ENCODE results near the gene DGKG. TPM values are rescaled to one million over a fixed set of nuclear protein-coding genes. Genes with fewer than 3 reads are reported as not detected.

DGKG gene
- total RNA-seq, 2 experiments from 2014 or later, result not detected

GRCh38 chr3:186221760-186222378, 140.2 kb downstream of the DGKG start:
- H3K36me3 Mint-ChIP-seq (ENCODE audit: low read depth), result no peaks in the 10 kb centered on the region
- no peaks in the 10 kb centered on the region for H3K9me3 Mint-ChIP-seq
- no peaks in the 10 kb centered on the region for H3K4me1 ChIP-seq (ENCODE audit: insufficient read depth, low read length)
- H3K27ac ChIP-seq (ENCODE audit: low read depth in 1 of 2, low read length in 2 of 2), result no peak overlapping the region
- no peak for TF ChIP-seq CTCF (IDR thresholded peaks at IDR 0.05)
- H3K27ac Mint-ChIP-seq, result no peak overlapping the region
- no peaks in the 10 kb centered on the region for H3K36me3 ChIP-seq (ENCODE audit: insufficient read depth, low read length)
- intact Hi-C loops (cut with DNase I, micrococcal nuclease), result no loop called here
- POLR2A ChIA-PET, result no interaction called here
- DNase-seq (no peak), ATAC-seq (ENCODE audit: poor library complexity) (no peak)
- no peaks in the 10 kb centered on the region for H3K4me1 Mint-ChIP-seq (ENCODE audit: low read depth)
- peaks cover 4 to 5% of the 10 kb centered on the region in 2 experiments for H3K27me3 ChIP-seq (ENCODE audit: control insufficient read depth in 1 of 2, insufficient read depth in 2 of 2, low read length in 2 of 2)
- CTCF ChIA-PET, result no interaction called here
- no peak overlapping the region for H3K4me3 ChIP-seq (ENCODE audit: low read length)
- peaks cover 3% of the 10 kb centered on the region for H3K27me3 Mint-ChIP-seq
- H3K9me3 ChIP-seq (ENCODE audit: control insufficient read depth in 1 of 2, insufficient read depth in 1 of 2, low read length in 2 of 2), result no peaks in the 10 kb centered on the region
- no peak overlapping the region for H3K4me3 Mint-ChIP-seq

GRCh38 chr3:186220911-186221645, 141.0 kb downstream of the DGKG start:
- ChIA-PET CTCF (no interaction called here), POLR2A (no interaction called here)
- H3K27me3 Mint-ChIP-seq, result peaks cover 3% of the 10 kb centered on the region

GRCh38 chr3:186220365-186220764, 141.7 kb downstream of the DGKG start:
- Mint-ChIP-seq H3K4me3 (no peak overlapping the region), H3K27ac (no peak overlapping the region), H3K36me3 (ENCODE audit: low read depth) (no peaks in the 10 kb centered on the region), H3K27me3 (peaks cover 3% of the 10 kb centered on the region), H3K9me3 (no peaks in the 10 kb centered on the region), H3K4me1 (ENCODE audit: low read depth) (no peaks in the 10 kb centered on the region)
- no peak overlapping the region for H3K27ac ChIP-seq (ENCODE audit: low read depth in 1 of 2, low read length in 2 of 2)
- H3K9me3 ChIP-seq (ENCODE audit: control insufficient read depth in 1 of 2, insufficient read depth in 1 of 2, low read length in 2 of 2), result no peaks in the 10 kb centered on the region
- DNase-seq, result no peak
- H3K4me1 ChIP-seq (ENCODE audit: insufficient read depth, low read length), result no peaks in the 10 kb centered on the region
- H3K4me3 ChIP-seq (ENCODE audit: low read length), result no peak overlapping the region
- ATAC-seq (ENCODE audit: poor library complexity), result no peak
- no peak for TF ChIP-seq CTCF (IDR thresholded peaks at IDR 0.05)
- CTCF ChIA-PET, result no interaction called here
- H3K27me3 ChIP-seq (ENCODE audit: control insufficient read depth in 1 of 2, insufficient read depth in 2 of 2, low read length in 2 of 2), result peaks cover under 1 to 4% of the 10 kb centered on the region in 2 experiments
- no peaks in the 10 kb centered on the region for H3K36me3 ChIP-seq (ENCODE audit: insufficient read depth, low read length)
- intact Hi-C loops (cut with DNase I, micrococcal nuclease), result no loop called here
- POLR2A ChIA-PET, result no interaction called here

More at GRCh38 chr3:186220911-186221645, 141.0 kb downstream of the DGKG start:
- no peaks in the 10 kb centered on the region for H3K4me1 ChIP-seq (ENCODE audit: insufficient read depth, low read length)
- intact Hi-C loops (cut with DNase I, micrococcal nuclease), result no loop called here
- H3K9me3 ChIP-seq (ENCODE audit: control insufficient read depth in 1 of 2, insufficient read depth in 1 of 2, low read length in 2 of 2), result no peaks in the 10 kb centered on the region
- Mint-ChIP-seq H3K27ac (no peak overlapping the region), H3K9me3 (no peaks in the 10 kb centered on the region), H3K4me3 (no peak overlapping the region), H3K4me1 (ENCODE audit: low read depth) (no peaks in the 10 kb centered on the region), H3K36me3 (ENCODE audit: low read depth) (no peaks in the 10 kb centered on the region)
- DNase-seq, result no peak
- no peak for ATAC-seq (ENCODE audit: poor library complexity)
- no peak overlapping the region for H3K27ac ChIP-seq (ENCODE audit: low read depth in 1 of 2, low read length in 2 of 2)
- TF ChIP-seq CTCF (IDR thresholded peaks at IDR 0.05), result no peak
- H3K27me3 ChIP-seq (ENCODE audit: control insufficient read depth in 1 of 2, insufficient read depth in 2 of 2, low read length in 2 of 2), result peaks cover 4 to 5% of the 10 kb centered on the region in 2 experiments
- no peak overlapping the region for H3K4me3 ChIP-seq (ENCODE audit: low read length)
- H3K36me3 ChIP-seq (ENCODE audit: insufficient read depth, low read length), result no peaks in the 10 kb centered on the region
